Stimulated activated CD4-positive, alpha-beta T cell treated with anti-CD3 and anti-CD28 coated beads, Interleukin-12 subunit alpha, Interleukin-12 subunit beta, amount 100 ng/mL, for 24 hours (primary cell): Measurements from ENCODE around the gene FDXACB1.

ENCODE experiments used
- DNase-seq, 2 experiments: peaks; one replicate each; pipeline ENCODE4 v3.0.0-alpha.2; 2020; ENCODE audit warnings: low read depth in 2 of 2

FDXACB1 gene

GRCh38 chr11:111846063-111846462 lies 32.9 kb downstream of the FDXACB1 start:
- DNase-seq: no peak

GRCh38 chr11:111845276-111846028 lies 33.5 kb downstream of the FDXACB1 start:
- no peak for DNase-seq

- DNase-seq: no peak
Measured at GRCh38 chr11:111843661-111844060, 35.3 kb downstream of the FDXACB1 start.

GRCh38 chr11:111841370-111842053 lies 37.5 kb downstream of the FDXACB1 start:
- DNase-seq: peak; percentile 63 to 91

- no peak for DNase-seq
Measured at GRCh38 chr11:111840143-111840542, 38.8 kb downstream of the FDXACB1 start.

- no peak for DNase-seq
Measured at GRCh38 chr11:111838054-111838453, 40.9 kb downstream of the FDXACB1 start.

- no peak for DNase-seq
Measured at GRCh38 chr11:111837366-111837891, 41.5 kb downstream of the FDXACB1 start.

GRCh38 chr11:111836721-111837120 lies 42.2 kb downstream of the FDXACB1 start:
- DNase-seq: no peak

- DNase-seq: no peak
Measured at GRCh38 chr11:111836162-111836561, 42.8 kb downstream of the FDXACB1 start.

GRCh38 chr11:111835665-111836064 lies 43.3 kb downstream of the FDXACB1 start:
- DNase-seq: no peak

GRCh38 chr11:111834432-111835163 lies 44.4 kb downstream of the FDXACB1 start:
- no peak for DNase-seq

- no peak for DNase-seq
Measured at GRCh38 chr11:111833524-111833923, 45.4 kb downstream of the FDXACB1 start.

GRCh38 chr11:111829185-111829968 lies 49.6 kb downstream of the FDXACB1 start:
- DNase-seq: no peak

- no peak for DNase-seq
Measured at GRCh38 chr11:111826322-111826950, 52.5 kb downstream of the FDXACB1 start.
